GM18909 (cell line): Measurements from ENCODE around the gene GNAO1.

Experiments used
- ATAC-seq: cut with Tn5 transposase; IDR thresholded peaks from one replicate; pipeline ENCODE4 v1.9.1; 2021; ENCODE audit warnings: mild to moderate bottlenecking; ENCODE audit not compliant: unreplicated experiment, poor library complexity

The GNAO1 gene

GRCh38 chr16:56191156-56191815 lies at the start of gene GNAO1:
TSS of gene GNAO1 (plus strand) at chr16:56191489. CDS start at chr16:56192236, 747 bp downstream.
- ATAC-seq = peak; percentile 63

GRCh38 chr16:56143666-56144065 lies 47.6 kb upstream of the GNAO1 start:
- no peak for ATAC-seq

GRCh38 chr16:56145369-56145768 lies 45.9 kb upstream of the GNAO1 start:
- no peak for ATAC-seq

- ATAC-seq = no peak
Measured at GRCh38 chr16:56151621-56152020, 39.7 kb upstream of the GNAO1 start.

GRCh38 chr16:56161658-56162057 lies 29.6 kb upstream of the GNAO1 start:
- ATAC-seq = no peak

DNA sequence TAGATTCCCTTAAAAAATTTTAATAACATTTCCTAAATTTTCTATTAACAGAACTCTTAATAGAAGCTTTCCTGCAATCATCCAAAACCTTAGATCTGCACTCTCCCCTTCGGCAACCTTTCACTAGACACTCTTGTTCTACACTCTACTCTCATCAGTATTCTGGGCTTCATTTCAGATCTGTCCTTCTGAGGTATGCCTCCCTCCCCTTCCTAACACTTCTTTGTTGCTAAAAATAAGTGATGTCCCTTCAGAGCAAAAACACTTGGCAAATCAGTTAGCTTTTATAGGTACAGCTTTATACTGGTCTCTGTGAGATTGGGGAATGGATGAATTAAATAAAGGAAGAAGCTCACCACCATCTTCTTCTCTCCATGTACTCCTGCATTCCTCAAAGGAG lies 28.2 kb upstream of the GNAO1 start:
- no peak for ATAC-seq

GRCh38 chr16:56163938-56164337 lies 27.4 kb upstream of the GNAO1 start:
- ATAC-seq = peak; percentile 84

DNA sequence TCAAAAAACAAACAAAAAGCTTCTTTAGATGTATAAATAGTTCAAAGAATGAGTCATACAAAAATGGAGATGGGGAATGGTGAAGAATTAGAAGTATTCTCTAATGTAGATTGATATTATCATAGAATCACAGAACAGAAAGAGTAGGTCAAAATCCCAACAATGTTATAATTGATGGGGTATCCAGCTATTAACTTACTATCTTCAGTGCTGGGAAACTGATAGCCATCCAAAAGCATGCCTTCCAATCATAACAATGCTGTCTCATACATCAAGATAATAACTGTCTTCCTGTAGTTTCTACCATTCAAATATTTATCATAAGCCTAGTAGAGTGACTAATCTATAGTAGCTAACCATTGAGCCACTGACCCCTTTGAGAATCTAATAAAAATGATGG lies 26.7 kb upstream of the GNAO1 start:
- ATAC-seq = no peak

GRCh38 chr16:56174411-56174810 lies 16.9 kb upstream of the GNAO1 start:
- no peak for ATAC-seq

DNA sequence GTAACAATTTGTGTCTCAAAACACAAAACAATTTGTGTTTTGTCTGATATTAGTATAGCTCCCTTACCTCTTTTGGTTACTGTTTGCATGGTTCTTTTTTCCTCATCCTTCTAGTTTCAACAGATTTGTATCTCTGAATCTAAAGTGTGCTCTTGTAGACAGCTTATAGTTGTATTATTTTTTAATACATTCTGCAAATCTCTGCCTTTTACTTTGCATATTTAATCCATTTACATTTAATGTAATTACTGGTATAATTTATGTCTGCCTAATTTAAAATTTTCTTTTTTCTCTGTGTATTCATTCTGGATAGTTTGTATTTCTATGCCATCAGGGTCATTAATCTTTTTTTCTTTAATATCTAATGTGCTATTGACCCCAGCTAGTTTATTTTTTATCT lies 9.9 kb upstream of the GNAO1 start:
- no peak for ATAC-seq

- ATAC-seq = no peak
Measured at GRCh38 chr16:56183266-56183665, 8.0 kb upstream of the GNAO1 start.

DNA sequence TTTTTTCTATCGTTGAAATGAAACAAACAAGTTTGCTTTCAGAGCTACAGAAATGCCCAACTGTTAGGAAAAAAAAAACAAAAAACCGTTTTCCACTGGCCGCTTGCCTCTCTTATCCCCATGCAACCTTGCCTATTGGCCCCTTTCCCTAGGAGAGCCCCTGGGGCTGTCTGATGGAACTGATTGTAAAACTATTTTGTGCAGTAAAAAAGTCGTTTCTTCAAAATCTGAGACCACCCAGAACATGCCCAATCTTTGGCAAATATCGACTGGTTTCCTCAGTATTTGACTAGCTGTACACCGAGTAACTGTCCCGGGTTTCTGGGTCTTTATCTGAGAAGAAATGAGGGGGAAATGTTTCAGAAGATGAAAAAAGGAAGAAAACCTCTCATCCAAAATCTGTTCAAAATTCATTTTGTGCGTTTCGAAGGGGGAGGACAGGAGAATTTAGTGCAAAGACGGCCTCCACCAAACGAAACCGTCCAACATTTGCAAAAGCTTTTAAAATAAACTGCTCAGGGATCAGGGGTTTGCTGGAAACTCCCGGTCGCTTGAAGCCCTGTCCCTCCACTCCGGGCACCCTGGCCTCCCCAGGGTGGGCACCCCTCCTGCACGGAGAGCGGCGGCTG lies 1.1 kb upstream of the GNAO1 start:
- no peak for ATAC-seq

DNA sequence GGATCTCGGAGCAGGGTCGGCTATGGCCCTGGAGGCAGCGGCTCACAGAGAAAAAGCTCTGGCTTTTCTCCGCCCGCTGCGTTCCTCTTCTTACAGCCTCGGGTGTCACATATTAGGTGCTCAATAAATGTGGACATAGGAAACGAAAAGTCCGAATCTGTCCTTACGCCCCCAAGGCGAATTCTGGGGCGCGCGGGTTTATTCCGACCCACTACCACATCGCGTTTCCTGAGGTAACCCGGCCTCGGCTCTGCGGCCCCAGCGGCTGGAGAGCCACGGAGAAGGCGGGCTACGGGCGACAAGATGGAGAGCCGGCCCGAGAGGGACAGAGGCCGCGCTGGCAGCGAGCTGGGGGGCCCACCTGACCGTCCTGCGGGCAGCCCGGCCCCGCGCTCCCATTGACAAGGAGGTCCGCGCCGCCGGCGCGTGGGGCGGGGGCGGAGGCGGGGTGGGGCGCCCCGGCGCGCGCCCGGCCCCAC lies 573 bp upstream of the GNAO1 start:
- ATAC-seq = peak; percentile 29

- ATAC-seq = no peak
Measured at GRCh38 chr16:56191835-56192634, 746 bp downstream of the GNAO1 start.

GRCh38 chr16:56192635-56192945 lies 1.3 kb downstream of the GNAO1 start:
- no peak for ATAC-seq

- no peak for ATAC-seq
Measured at GRCh38 chr16:56192986-56193945, 2.0 kb downstream of the GNAO1 start.

GRCh38 chr16:56193951-56194726 lies 2.9 kb downstream of the GNAO1 start:
- no peak for ATAC-seq

DNA sequence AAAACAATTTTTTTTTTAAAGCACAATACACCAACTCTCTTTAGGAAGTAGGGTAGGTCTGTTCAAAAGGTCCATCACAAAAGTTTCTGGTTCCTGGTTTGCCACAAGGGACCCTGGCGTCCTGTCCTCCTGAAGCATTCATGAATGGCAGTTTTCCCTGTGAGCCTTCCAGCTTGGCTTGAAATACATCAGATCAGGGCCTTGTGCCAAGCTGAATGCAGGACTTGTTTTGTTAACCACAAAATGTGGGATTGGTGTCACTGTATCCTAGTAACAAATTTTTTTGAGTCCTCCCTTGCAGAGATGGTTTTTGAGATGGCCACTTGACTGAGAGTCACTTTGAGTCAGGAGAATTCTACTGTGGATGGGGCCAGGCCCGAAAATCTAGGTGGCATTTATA lies 3.9 kb downstream of the GNAO1 start:
- ATAC-seq = no peak

DNA sequence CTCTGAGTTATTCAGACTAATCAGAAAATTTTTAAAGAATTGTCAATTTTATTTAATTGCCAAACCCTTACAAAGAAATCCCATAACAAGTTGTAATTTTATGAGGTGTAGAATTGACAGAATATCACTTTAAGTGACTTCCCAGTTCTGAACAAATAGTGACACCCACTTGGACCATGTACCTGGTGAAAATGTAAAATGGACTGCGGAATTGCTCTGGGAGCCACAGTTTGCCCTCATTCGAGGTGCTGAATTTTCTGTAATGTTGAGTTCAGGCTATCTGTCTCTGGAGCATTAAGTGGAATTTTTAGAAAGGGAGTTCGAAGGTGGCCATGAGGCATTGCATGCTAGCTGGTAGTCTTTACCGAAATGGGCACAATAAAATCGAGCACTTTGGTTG lies 5.1 kb downstream of the GNAO1 start:
- no peak for ATAC-seq
